K562 (cell line): Measurements from ENCODE around the gene NPDC1. TPM values are rescaled to one million over a fixed set of nuclear protein-coding genes. Genes with fewer than 3 reads are reported as not detected.

Experiments
- HNRNPUL1 ChIP-seq: fragments of 200-400 bp; formaldehyde crosslinking; IDR thresholded peaks from 2 replicates; pipeline ENCODE4 v1.6.1; 2017; ENCODE audit warnings: low read length
- MTA3 ChIP-seq: fragments of 450-650 bp; formaldehyde crosslinking; IDR thresholded peaks from 2 replicates; pipeline ENCODE4 v1.6.1; 2017; ENCODE audit warnings: mild to moderate bottlenecking, borderline replicate concordance
- POLR3A ChIP-seq: IDR thresholded peaks from 2 replicates; pipeline ENCODE4 v1.6.1; 2011; ENCODE audit warnings: borderline replicate concordance, mild to moderate bottlenecking, moderate library complexity; ENCODE audit not compliant: insufficient read length, insufficient read depth; ENCODE audit errors: extremely low read depth
- POLR3G ChIP-seq: IDR thresholded peaks from 2 replicates; pipeline ENCODE4 v1.6.1; 2011; ENCODE audit not compliant: insufficient read length, insufficient replicate concordance; ENCODE audit errors: extremely low read depth
- SOX6 ChIP-seq: fragments of 450-650 bp; IDR thresholded peaks from 2 replicates; pipeline ENCODE4 v1.6.1; 2014; ENCODE audit warnings: mild to moderate bottlenecking
- STAG1 ChIP-seq: sonication (generic); formaldehyde crosslinking; IDR thresholded peaks from 2 replicates; pipeline ENCODE4 v1.5.0; 2020; ENCODE audit warnings: missing genetic modification reagents, borderline replicate concordance
- TRIM24 ChIP-seq, 2 experiments: fragments of 450-650 bp; IDR thresholded peaks; 2 replicates each; pipeline ENCODE4 v1.6.1; 2016
- ZC3H4 ChIP-seq: sonication (generic); formaldehyde crosslinking; IDR thresholded peaks from 2 replicates; pipeline ENCODE4 v1.9.0; 2021; ENCODE audit warnings: missing genetic modification reagents, borderline replicate concordance
- ZNF224 ChIP-seq: sonication (generic); formaldehyde crosslinking; IDR thresholded peaks from 2 replicates; pipeline ENCODE4 v1.8.0; 2022; ENCODE audit warnings: mild to moderate bottlenecking, missing genetic modification reagents
- polyA plus RNA-seq, 8 experiments: library from polyadenylated mRNA; depleted of rRNA in 4 of 8; stranded (reverse) in 5 of 8; unstranded in 3 of 8; fragments of >200 nt; fragmentation: Nextera tagmentation in 2 of 8; fragmentation: Illumina TruSeq in 1 of 8; extraction: Ambion mirVana in 2 of 8; extraction: Trizol in 1 of 8; gene quantifications; 2 replicates each; pipeline versions ENCODE4 v1.2.1 to v1.2.3, GENCODE V29; 2011 to 2014; ENCODE audit warnings: inconsistent platforms in 1 of 8, missing spikeins in 1 of 8
- total RNA-seq, 7 experiments: library from RNA; depleted of rRNA in 6 of 7; stranded (reverse); fragments of >200 nt in 6 of 7; fragmentation: Illumina TruSeq in 2 of 7; extraction: Trizol in 2 of 7; gene quantifications; 2 replicates each; pipeline versions ENCODE4 v1.2.1 to v1.2.3, GENCODE V29; 2011 to 2021; ENCODE audit warnings: low replicate concordance in 1 of 7
- TF ChIP-seq, protein P1 (sequence below), 2 experiments: IDR thresholded peaks; 2 replicates each; pipeline ENCODE4 v1.6.1; 2012; ENCODE audit warnings: improper control_type of control experiment in 2 of 2, low read depth in 2 of 2, low read length in 2 of 2, borderline replicate concordance in 1 of 2
- TF ChIP-seq, protein P2 (sequence below): fragments of 450-650 bp; IDR thresholded peaks from 2 replicates; pipeline ENCODE4 v1.7.1; 2018; ENCODE audit warnings: mild to moderate bottlenecking, low read depth; ENCODE audit not compliant: partially characterized antibody
- TF ChIP-seq, protein P3 (sequence below): fragments of 200-800 bp; sonication (Bioruptor generic); IDR thresholded peaks from 2 replicates; pipeline ENCODE4 v1.6.1; 2016; ENCODE audit warnings: missing genetic modification characterization, missing compliant biosample characterization
- TF ChIP-seq, protein P4 (sequence below): sonication (generic); formaldehyde crosslinking; IDR thresholded peaks from 2 replicates; pipeline ENCODE4 v1.8.1; 2023; ENCODE audit warnings: mild to moderate bottlenecking, missing genetic modification reagents, moderate library complexity
- TF ChIP-seq, protein P5 (sequence below): sonication (generic); formaldehyde crosslinking; IDR thresholded peaks from 2 replicates; pipeline ENCODE4 v1.8.0; 2022; ENCODE audit warnings: mild to moderate bottlenecking, missing genetic modification reagents

Gene NPDC1
- total and polyA plus RNA-seq, 9 of the 15 experiments (the other 6 are each of a cell fraction or from before 2014, with no cell fraction given): 0.06 to 2.1 (median 0.53) TPM; not detected in 3

DNA sequence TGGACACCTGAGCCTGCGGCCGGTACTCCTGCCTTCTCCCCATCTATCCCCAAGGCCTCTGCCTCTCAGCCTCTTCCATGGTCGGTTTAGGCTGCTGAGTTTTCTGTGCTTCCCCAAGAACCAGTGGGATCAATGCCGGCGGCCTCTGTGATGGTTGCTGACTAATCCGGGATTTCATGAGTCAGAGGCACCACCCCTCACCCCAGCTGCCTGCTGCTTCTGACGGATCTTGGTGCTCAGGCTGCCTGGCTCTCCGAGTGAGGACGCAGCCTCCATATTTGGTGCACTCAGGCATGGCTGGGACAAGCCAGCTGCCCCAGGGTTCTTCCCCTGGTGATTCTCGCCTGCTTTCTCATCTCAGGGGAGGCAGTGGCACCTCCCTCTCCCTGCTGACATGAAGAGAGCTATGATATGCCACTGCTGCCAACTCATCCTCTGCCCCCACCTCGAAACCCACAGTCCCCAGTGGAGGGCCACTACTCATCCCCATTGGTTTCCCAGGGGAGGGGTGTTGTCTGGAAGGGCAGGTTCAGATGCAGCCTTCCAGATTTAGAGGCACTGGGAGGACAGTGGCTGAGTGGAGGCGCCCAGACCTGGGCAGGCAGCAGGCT lies 37.5 kb upstream of the NPDC1 start (continued):
- no peak for TF ChIP-seq STAG1
- TF ChIP-seq ZC3H4 (CRISPR knock-in tag): no peak
- peak; percentile 29; the same call in 1 of the 2 replicates for TF ChIP-seq SOX6
- TF ChIP-seq, protein P1, sequence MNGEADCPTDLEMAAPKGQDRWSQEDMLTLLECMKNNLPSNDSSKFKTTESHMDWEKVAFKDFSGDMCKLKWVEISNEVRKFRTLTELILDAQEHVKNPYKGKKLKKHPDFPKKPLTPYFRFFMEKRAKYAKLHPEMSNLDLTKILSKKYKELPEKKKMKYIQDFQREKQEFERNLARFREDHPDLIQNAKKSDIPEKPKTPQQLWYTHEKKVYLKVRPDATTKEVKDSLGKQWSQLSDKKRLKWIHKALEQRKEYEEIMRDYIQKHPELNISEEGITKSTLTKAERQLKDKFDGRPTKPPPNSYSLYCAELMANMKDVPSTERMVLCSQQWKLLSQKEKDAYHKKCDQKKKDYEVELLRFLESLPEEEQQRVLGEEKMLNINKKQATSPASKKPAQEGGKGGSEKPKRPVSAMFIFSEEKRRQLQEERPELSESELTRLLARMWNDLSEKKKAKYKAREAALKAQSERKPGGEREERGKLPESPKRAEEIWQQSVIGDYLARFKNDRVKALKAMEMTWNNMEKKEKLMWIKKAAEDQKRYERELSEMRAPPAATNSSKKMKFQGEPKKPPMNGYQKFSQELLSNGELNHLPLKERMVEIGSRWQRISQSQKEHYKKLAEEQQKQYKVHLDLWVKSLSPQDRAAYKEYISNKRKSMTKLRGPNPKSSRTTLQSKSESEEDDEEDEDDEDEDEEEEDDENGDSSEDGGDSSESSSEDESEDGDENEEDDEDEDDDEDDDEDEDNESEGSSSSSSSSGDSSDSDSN (IDR thresholded peaks at IDR 0.05; ENCODE audit: borderline replicate concordance in 1 of 2, low read depth in 2 of 2, low read length in 2 of 2): peak in 1 of 2 experiments; percentile 74; a peak in 1 of 4 replicates
- TF ChIP-seq ZNF224 (CRISPR knock-in tag): no peak
- TF ChIP-seq, protein P2, sequence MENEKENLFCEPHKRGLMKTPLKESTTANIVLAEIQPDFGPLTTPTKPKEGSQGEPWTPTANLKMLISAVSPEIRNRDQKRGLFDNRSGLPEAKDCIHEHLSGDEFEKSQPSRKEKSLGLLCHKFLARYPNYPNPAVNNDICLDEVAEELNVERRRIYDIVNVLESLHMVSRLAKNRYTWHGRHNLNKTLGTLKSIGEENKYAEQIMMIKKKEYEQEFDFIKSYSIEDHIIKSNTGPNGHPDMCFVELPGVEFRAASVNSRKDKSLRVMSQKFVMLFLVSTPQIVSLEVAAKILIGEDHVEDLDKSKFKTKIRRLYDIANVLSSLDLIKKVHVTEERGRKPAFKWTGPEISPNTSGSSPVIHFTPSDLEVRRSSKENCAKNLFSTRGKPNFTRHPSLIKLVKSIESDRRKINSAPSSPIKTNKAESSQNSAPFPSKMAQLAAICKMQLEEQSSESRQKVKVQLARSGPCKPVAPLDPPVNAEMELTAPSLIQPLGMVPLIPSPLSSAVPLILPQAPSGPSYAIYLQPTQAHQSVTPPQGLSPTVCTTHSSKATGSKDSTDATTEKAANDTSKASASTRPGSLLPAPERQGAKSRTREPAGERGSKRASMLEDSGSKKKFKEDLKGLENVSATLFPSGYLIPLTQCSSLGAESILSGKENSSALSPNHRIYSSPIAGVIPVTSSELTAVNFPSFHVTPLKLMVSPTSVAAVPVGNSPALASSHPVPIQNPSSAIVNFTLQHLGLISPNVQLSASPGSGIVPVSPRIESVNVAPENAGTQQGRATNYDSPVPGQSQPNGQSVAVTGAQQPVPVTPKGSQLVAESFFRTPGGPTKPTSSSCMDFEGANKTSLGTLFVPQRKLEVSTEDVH: no peak
- TF ChIP-seq, protein P3, sequence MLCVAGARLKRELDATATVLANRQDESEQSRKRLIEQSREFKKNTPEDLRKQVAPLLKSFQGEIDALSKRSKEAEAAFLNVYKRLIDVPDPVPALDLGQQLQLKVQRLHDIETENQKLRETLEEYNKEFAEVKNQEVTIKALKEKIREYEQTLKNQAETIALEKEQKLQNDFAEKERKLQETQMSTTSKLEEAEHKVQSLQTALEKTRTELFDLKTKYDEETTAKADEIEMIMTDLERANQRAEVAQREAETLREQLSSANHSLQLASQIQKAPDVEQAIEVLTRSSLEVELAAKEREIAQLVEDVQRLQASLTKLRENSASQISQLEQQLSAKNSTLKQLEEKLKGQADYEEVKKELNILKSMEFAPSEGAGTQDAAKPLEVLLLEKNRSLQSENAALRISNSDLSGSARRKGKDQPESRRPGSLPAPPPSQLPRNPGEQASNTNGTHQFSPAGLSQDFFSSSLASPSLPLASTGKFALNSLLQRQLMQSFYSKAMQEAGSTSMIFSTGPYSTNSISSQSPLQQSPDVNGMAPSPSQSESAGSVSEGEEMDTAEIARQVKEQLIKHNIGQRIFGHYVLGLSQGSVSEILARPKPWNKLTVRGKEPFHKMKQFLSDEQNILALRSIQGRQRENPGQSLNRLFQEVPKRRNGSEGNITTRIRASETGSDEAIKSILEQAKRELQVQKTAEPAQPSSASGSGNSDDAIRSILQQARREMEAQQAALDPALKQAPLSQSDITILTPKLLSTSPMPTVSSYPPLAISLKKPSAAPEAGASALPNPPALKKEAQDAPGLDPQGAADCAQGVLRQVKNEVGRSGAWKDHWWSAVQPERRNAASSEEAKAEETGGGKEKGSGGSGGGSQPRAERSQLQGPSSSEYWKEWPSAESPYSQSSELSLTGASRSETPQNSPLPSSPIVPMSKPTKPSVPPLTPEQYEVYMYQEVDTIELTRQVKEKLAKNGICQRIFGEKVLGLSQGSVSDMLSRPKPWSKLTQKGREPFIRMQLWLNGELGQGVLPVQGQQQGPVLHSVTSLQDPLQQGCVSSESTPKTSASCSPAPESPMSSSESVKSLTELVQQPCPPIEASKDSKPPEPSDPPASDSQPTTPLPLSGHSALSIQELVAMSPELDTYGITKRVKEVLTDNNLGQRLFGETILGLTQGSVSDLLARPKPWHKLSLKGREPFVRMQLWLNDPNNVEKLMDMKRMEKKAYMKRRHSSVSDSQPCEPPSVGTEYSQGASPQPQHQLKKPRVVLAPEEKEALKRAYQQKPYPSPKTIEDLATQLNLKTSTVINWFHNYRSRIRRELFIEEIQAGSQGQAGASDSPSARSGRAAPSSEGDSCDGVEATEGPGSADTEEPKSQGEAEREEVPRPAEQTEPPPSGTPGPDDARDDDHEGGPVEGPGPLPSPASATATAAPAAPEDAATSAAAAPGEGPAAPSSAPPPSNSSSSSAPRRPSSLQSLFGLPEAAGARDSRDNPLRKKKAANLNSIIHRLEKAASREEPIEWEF: 0 out of 2 replicates have a peak, but pooled peaks have one; percentile 36
- no peak for TF ChIP-seq POLR3A
- no peak for TF ChIP-seq HNRNPUL1
- TF ChIP-seq POLR3G: no peak
- TF ChIP-seq TRIM24 (IDR thresholded peaks at IDR 0.05): 0 out of 4 replicates have a peak, but pooled peaks of 1 of the 2 experiments have one; percentile 17
- TF ChIP-seq, protein P4, sequence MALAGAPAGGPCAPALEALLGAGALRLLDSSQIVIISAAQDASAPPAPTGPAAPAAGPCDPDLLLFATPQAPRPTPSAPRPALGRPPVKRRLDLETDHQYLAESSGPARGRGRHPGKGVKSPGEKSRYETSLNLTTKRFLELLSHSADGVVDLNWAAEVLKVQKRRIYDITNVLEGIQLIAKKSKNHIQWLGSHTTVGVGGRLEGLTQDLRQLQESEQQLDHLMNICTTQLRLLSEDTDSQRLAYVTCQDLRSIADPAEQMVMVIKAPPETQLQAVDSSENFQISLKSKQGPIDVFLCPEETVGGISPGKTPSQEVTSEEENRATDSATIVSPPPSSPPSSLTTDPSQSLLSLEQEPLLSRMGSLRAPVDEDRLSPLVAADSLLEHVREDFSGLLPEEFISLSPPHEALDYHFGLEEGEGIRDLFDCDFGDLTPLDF (CRISPR knock-in tag): no peak
- peak; percentile 36; the same call in 1 of the 2 replicates for TF ChIP-seq MTA3
- TF ChIP-seq, protein P5, sequence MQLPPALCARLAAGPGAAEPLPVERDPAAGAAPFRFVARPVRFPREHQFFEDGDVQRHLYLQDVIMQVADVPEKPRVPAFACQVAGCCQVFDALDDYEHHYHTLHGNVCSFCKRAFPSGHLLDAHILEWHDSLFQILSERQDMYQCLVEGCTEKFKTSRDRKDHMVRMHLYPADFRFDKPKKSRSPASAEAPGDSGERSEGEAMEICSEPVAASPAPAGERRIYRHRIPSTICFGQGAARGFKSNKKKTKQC: no peak
